ENCODE data around the gene CHID1. TPM values are rescaled to one million over a fixed set of nuclear protein-coding genes. Genes with fewer than 3 reads are reported as not detected.

The CHID1 gene
- total and polyA plus RNA-seq, 2 experiments from 2014 or later: 54.1 to 67.3 TPM

DNA sequence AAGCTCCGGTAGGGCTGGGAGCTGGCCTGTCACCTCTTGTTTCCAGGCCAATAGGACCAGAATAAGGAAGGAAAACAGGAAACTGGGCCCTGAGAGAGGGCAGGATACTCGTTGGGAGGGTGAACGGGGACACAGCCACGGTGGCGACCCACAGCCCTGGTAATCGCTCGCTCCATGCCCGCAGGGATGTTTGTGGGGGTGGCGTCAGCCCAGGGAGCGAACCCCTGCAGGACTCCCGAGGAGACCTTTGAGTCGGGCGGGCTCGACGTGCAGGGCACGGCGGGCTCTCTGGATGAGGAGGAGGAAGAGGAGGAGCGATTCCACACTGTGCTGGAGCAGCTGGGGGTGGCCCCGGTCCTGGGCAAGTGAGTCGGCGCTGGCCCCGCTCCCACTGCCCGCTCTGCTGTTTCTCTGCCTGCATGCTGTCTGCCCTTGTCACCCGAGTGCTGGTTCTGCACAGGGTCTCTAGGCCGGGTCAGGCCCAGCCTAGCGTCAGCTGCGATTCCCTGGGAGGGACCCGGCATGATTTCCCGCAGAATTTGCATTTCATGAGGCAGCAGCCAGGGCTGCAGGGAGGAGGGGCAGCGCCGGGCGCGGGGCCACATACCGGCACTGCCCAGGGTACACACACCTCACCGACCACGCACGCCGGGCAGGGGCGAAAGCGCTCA, 81.3 kb downstream of the CHID1 start:
- peak overlapping the region; percentile 64 for H3K4me3 Mint-ChIP-seq
- H3K27me3 ChIP-seq (ENCODE audit: insufficient read depth): peaks cover 28% of the 10 kb centered on the region

More for the DNA sequence above, 81.3 kb downstream of the CHID1 start:
- peaks cover 50% of the 10 kb centered on the region for H3K4me1 Mint-ChIP-seq
- Histone ChIP-seq H3K4me3 (peak overlapping the region; percentile 89), H3F3A (replicated peaks; ENCODE audit: low read depth) (peaks cover 30% of the 10 kb centered on the region), H3K36me3 (ENCODE audit: insufficient read depth) (no peaks in the 10 kb centered on the region), H3K27ac (ENCODE audit: low read depth) (no peak overlapping the region), H3K4me2 (peak overlapping the region; percentile 98), H3K79me2 (replicated peaks; ENCODE audit: insufficient read depth) (0 out of 2 replicates have a peak, but pooled peaks cover 5% of the 10 kb centered on the region), H3K9me2 (ENCODE audit: insufficient read depth) (no peaks in the 10 kb centered on the region), H2AFZ (peak overlapping the region; percentile 80), H3K4me1 (ENCODE audit: insufficient read depth) (peaks cover 34% of the 10 kb centered on the region), H4K20me1 (replicated peaks; ENCODE audit: insufficient read depth) (peaks cover 6% of the 10 kb centered on the region; the same call in 1 of the 2 replicates)
- ATAC-seq: peak; percentile 3
- H3K27ac Mint-ChIP-seq: no peak overlapping the region
- peak; percentile 64 for DNase-seq (ENCODE audit: low spot score)
- peaks cover 62% of the 10 kb centered on the region for H3K27me3 Mint-ChIP-seq (ENCODE audit: insufficient read depth, low read depth, poor library complexity)
- peaks cover 7% of the 10 kb centered on the region; the same call in 1 of the 3 replicates for H3K36me3 Mint-ChIP-seq (ENCODE audit: low read depth)
- TF ChIP-seq ZNF462 (CRISPR knock-in tag; IDR thresholded peaks at IDR 0.05): no peak
- TF ChIP-seq JUNB (IDR thresholded peaks at IDR 0.05; ENCODE audit: unreplicated experiment): no peak
- TF ChIP-seq, protein P1, sequence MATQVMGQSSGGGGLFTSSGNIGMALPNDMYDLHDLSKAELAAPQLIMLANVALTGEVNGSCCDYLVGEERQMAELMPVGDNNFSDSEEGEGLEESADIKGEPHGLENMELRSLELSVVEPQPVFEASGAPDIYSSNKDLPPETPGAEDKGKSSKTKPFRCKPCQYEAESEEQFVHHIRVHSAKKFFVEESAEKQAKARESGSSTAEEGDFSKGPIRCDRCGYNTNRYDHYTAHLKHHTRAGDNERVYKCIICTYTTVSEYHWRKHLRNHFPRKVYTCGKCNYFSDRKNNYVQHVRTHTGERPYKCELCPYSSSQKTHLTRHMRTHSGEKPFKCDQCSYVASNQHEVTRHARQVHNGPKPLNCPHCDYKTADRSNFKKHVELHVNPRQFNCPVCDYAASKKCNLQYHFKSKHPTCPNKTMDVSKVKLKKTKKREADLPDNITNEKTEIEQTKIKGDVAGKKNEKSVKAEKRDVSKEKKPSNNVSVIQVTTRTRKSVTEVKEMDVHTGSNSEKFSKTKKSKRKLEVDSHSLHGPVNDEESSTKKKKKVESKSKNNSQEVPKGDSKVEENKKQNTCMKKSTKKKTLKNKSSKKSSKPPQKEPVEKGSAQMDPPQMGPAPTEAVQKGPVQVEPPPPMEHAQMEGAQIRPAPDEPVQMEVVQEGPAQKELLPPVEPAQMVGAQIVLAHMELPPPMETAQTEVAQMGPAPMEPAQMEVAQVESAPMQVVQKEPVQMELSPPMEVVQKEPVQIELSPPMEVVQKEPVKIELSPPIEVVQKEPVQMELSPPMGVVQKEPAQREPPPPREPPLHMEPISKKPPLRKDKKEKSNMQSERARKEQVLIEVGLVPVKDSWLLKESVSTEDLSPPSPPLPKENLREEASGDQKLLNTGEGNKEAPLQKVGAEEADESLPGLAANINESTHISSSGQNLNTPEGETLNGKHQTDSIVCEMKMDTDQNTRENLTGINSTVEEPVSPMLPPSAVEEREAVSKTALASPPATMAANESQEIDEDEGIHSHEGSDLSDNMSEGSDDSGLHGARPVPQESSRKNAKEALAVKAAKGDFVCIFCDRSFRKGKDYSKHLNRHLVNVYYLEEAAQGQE (IDR thresholded peaks at IDR 0.05; ENCODE audit: unreplicated experiment): no peak
- no peak for TF ChIP-seq ETS1 (IDR thresholded peaks at IDR 0.05)
- TF ChIP-seq CTCF (conservative IDR thresholded peaks at IDR 0.05; ENCODE audit: low read depth in 2 of 2): no peak
- TF ChIP-seq POLR2AphosphoS5 (IDR thresholded peaks at IDR 0.05; ENCODE audit: low read depth): no peak; the same call in 1 of the 2 replicates
- no peaks in the 10 kb centered on the region; the same call in 2 of the 3 replicates for H3K9me3 Mint-ChIP-seq

All from GM23338 (cell line).